T-helper 2 cell treated with Interferon-gamma antibody and Interleukin-4, amounts not matched to agents 5 μg/mL and 100 μg/mL, for 36 hours (primary cell): ENCODE results near the gene CTNNA2.

Experiments used
- DNase-seq: peaks from one replicate; pipeline ENCODE4 v3.0.0; 2021; ENCODE audit warnings: low spot score
- H3K27ac Mint-ChIP-seq: one replicate; pipeline ENCODE4 v1.8.0; 2021; ENCODE audit warnings: mild to moderate bottlenecking, mixed read lengths
- H3K27me3 Mint-ChIP-seq: one replicate; pipeline ENCODE4 v1.8.0; 2021; ENCODE audit warnings: low read depth, mixed read lengths
- H3K36me3 Mint-ChIP-seq: one replicate; pipeline ENCODE4 v1.8.0; 2021; ENCODE audit warnings: low read depth, mixed read lengths
- H3K4me1 Mint-ChIP-seq: one replicate; pipeline ENCODE4 v1.8.0; 2021; ENCODE audit warnings: low read depth, mixed read lengths
- H3K4me3 Mint-ChIP-seq: one replicate; pipeline ENCODE4 v1.8.0; 2022; ENCODE audit warnings: mild to moderate bottlenecking, moderate library complexity, mixed read lengths
- H3K9me3 Mint-ChIP-seq: one replicate; pipeline ENCODE4 v1.8.0; 2021; ENCODE audit warnings: mixed read lengths

CTNNA2 gene

GRCh38 chr2:79936715-79937114, 423.9 kb downstream of the CTNNA2 start:
- no peaks in the 10 kb centered on the region for H3K36me3 Mint-ChIP-seq
- peaks cover 3% of the 10 kb centered on the region for H3K4me1 Mint-ChIP-seq
- H3K4me3 Mint-ChIP-seq = no peak overlapping the region
- no peak overlapping the region for H3K27ac Mint-ChIP-seq
- DNase-seq = no peak
- H3K27me3 Mint-ChIP-seq = no peaks in the 10 kb centered on the region
- no peaks in the 10 kb centered on the region for H3K9me3 Mint-ChIP-seq

DNA sequence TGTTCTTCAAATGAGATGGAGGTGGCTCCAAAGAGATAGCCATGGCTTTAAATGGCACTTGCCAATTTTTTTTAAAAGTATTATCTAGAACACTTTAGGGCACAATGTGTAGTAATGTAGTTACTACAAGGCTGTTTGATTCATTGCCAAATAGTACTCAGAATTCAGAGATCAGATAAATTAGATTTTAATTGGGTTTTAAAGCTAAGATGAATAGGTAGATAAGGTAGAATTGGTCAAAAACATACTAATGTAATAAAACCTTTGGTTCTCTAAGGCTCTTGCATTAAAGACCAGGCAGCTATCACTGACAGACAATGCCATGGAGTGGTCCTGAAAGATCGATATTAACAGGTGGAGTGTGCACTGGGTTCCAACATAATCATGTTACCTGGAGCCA, 425.8 kb downstream of the CTNNA2 start:
- H3K36me3 Mint-ChIP-seq = no peaks in the 10 kb centered on the region
- no peak overlapping the region for H3K4me3 Mint-ChIP-seq
- H3K9me3 Mint-ChIP-seq = no peaks in the 10 kb centered on the region
- H3K27me3 Mint-ChIP-seq = no peaks in the 10 kb centered on the region
- no peak for DNase-seq
- H3K4me1 Mint-ChIP-seq = peaks cover 3% of the 10 kb centered on the region
- H3K27ac Mint-ChIP-seq = no peak overlapping the region

DNA sequence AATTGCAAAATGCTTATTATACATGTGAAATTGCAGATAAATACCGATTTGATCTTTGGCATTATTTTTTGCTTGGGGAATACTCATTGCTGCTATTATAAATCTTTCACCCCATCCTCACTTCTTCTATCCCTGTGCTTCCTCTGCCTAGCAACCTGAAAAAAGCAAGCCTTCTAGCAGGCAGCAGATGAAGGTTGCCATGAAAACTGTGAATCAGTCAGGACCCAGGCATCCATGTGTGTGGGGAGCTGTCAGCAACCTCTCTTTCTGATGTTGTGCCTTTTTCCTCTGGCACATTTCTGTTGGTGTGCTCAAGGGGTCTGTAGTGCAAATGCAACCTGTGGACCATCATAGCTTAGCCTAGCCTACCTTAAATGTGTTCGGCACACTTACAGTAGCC, 427.5 kb downstream of the CTNNA2 start:
- H3K27me3 Mint-ChIP-seq = no peaks in the 10 kb centered on the region
- no peak for DNase-seq
- H3K4me1 Mint-ChIP-seq = peaks cover 3% of the 10 kb centered on the region
- H3K27ac Mint-ChIP-seq = no peak overlapping the region
- H3K4me3 Mint-ChIP-seq = no peak overlapping the region
- H3K9me3 Mint-ChIP-seq = no peaks in the 10 kb centered on the region
- H3K36me3 Mint-ChIP-seq = no peaks in the 10 kb centered on the region

GRCh38 chr2:79941179-79941578, 428.3 kb downstream of the CTNNA2 start:
- Mint-ChIP-seq H3K4me1 (peaks cover 2% of the 10 kb centered on the region), H3K9me3 (no peaks in the 10 kb centered on the region), H3K27ac (no peak overlapping the region), H3K27me3 (no peaks in the 10 kb centered on the region), H3K36me3 (no peaks in the 10 kb centered on the region), H3K4me3 (no peak overlapping the region)
- no peak for DNase-seq

DNA sequence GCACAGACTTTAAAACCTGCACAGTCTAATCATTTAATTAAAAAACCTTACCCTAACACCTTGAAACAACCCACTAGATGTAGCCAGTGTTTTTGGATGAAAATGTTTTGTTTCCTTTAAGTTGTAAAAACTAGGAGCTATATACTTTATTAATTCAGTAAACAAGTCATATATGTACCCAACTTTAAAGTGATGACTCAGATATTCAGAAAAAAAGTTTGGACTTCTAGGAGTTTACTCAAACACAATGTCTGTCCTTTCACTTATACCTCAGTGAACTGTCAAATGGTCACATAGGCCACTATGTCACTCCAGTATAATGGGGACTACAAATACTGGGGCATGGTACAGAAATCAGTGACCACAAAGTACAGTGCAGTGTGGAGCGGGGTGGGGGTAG, 431.4 kb downstream of the CTNNA2 start:
- Mint-ChIP-seq H3K4me1 (no peaks in the 10 kb centered on the region), H3K4me3 (no peak overlapping the region), H3K27ac (no peak overlapping the region), H3K9me3 (no peaks in the 10 kb centered on the region), H3K27me3 (no peaks in the 10 kb centered on the region), H3K36me3 (no peaks in the 10 kb centered on the region)
- no peak for DNase-seq

GRCh38 chr2:79945653-79946445, 433.0 kb downstream of the CTNNA2 start:
- Mint-ChIP-seq H3K4me1 (no peaks in the 10 kb centered on the region), H3K4me3 (no peak overlapping the region), H3K27ac (no peak overlapping the region), H3K27me3 (no peaks in the 10 kb centered on the region), H3K9me3 (no peaks in the 10 kb centered on the region), H3K36me3 (no peaks in the 10 kb centered on the region)
- DNase-seq = no peak

GRCh38 chr2:79947751-79948150, 434.9 kb downstream of the CTNNA2 start:
- Mint-ChIP-seq H3K4me1 (no peaks in the 10 kb centered on the region), H3K27me3 (no peaks in the 10 kb centered on the region), H3K36me3 (no peaks in the 10 kb centered on the region), H3K27ac (no peak overlapping the region), H3K9me3 (no peaks in the 10 kb centered on the region), H3K4me3 (no peak overlapping the region)
- no peak for DNase-seq

DNA sequence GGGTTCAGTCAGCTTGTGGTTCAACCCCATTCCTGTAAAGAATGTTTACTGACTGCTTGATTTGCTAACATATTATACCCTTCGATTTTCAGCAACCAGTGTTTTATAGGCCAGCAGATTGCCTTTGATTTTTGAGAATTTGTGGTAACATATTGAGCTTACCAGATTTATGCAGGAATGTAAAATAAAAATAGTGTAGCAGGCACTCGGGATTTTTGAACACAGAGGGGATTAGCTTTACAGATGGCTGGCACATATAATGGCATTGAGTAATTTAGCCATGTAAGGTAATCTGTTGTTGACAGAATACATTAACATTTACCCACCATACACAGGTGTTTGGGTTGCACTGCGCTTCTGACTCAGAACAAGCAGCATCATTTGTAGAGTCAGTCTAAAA, 437.7 kb downstream of the CTNNA2 start:
- no peak for DNase-seq
- Mint-ChIP-seq H3K4me3 (no peak overlapping the region), H3K9me3 (no peaks in the 10 kb centered on the region)

DNA sequence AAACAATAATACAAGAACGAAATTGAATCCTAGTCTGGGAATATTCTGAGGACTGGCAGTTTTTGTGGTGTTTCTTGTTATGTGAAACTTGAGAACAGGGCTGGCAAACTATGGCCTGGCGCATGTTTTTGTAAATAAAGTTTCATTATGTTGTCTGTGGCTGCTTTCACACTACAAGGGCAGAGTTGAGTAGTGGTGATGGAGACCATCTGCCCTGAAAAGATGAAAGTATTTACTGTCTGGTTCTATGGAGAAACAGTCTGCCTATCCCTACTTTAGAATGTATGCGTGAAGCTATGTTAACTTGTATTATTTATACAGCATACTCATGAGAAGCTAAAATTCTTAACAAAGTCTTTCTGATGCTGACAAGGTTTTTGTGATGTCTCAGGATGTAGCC, 439.8 kb downstream of the CTNNA2 start:
- no peaks in the 10 kb centered on the region for H3K36me3 Mint-ChIP-seq
- H3K4me1 Mint-ChIP-seq = no peaks in the 10 kb centered on the region
- no peak overlapping the region for H3K4me3 Mint-ChIP-seq
- H3K27me3 Mint-ChIP-seq = no peaks in the 10 kb centered on the region
- H3K27ac Mint-ChIP-seq = no peak overlapping the region
- DNase-seq = no peak
- no peaks in the 10 kb centered on the region for H3K9me3 Mint-ChIP-seq

More for the DNA sequence above, 437.7 kb downstream of the CTNNA2 start:
- no peak overlapping the region for H3K27ac Mint-ChIP-seq
- no peaks in the 10 kb centered on the region for H3K36me3 Mint-ChIP-seq
- no peaks in the 10 kb centered on the region for H3K27me3 Mint-ChIP-seq
- H3K4me1 Mint-ChIP-seq = no peaks in the 10 kb centered on the region

DNA sequence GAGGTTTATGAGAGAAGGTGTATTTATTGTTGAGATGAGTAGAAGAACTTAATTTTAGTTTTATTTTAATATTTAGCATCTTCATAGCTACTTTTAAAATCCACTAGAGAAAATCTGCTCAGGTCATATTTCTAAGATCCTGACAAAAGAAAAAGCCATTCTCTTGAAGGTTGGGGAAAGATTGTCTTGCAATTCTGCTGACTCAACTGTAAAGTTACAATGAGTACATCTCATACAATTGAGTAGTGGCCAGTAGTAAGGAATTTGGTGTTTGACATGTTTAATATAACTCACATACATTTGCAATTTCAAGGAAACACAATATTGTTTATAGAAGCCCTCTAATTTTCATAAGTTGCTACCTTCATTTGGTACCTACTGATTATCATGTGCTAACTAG, 447.2 kb downstream of the CTNNA2 start:
- no peak overlapping the region for H3K27ac Mint-ChIP-seq
- no peak for DNase-seq
- no peak overlapping the region for H3K4me3 Mint-ChIP-seq
- no peaks in the 10 kb centered on the region for H3K4me1 Mint-ChIP-seq
- H3K9me3 Mint-ChIP-seq = no peaks in the 10 kb centered on the region
- H3K36me3 Mint-ChIP-seq = no peaks in the 10 kb centered on the region
- no peaks in the 10 kb centered on the region for H3K27me3 Mint-ChIP-seq

- H3K9me3 Mint-ChIP-seq = no peaks in the 10 kb centered on the region
- H3K27me3 Mint-ChIP-seq = no peaks in the 10 kb centered on the region
- no peak overlapping the region for H3K27ac Mint-ChIP-seq
- H3K4me1 Mint-ChIP-seq = no peaks in the 10 kb centered on the region
- no peak overlapping the region for H3K4me3 Mint-ChIP-seq
- no peaks in the 10 kb centered on the region for H3K36me3 Mint-ChIP-seq
- no peak for DNase-seq
Observed at GRCh38 chr2:79960519-79960918, 447.7 kb downstream of the CTNNA2 start.

GRCh38 chr2:79964966-79965365, 452.1 kb downstream of the CTNNA2 start:
- Mint-ChIP-seq H3K4me3 (no peak overlapping the region), H3K4me1 (no peaks in the 10 kb centered on the region), H3K9me3 (no peaks in the 10 kb centered on the region), H3K36me3 (no peaks in the 10 kb centered on the region), H3K27ac (no peak overlapping the region), H3K27me3 (no peaks in the 10 kb centered on the region)
- no peak for DNase-seq

GRCh38 chr2:79966369-79966768, 453.5 kb downstream of the CTNNA2 start:
- no peak overlapping the region for H3K4me3 Mint-ChIP-seq
- H3K27ac Mint-ChIP-seq = no peak overlapping the region
- no peaks in the 10 kb centered on the region for H3K4me1 Mint-ChIP-seq
- no peaks in the 10 kb centered on the region for H3K9me3 Mint-ChIP-seq
- H3K27me3 Mint-ChIP-seq = no peaks in the 10 kb centered on the region
- no peak for DNase-seq
- H3K36me3 Mint-ChIP-seq = no peaks in the 10 kb centered on the region

- H3K27ac Mint-ChIP-seq = no peak overlapping the region
- H3K27me3 Mint-ChIP-seq = no peaks in the 10 kb centered on the region
- H3K36me3 Mint-ChIP-seq = no peaks in the 10 kb centered on the region
- H3K4me3 Mint-ChIP-seq = no peak overlapping the region
- H3K9me3 Mint-ChIP-seq = no peaks in the 10 kb centered on the region
- H3K4me1 Mint-ChIP-seq = no peaks in the 10 kb centered on the region
- DNase-seq = no peak
Observed at GRCh38 chr2:79966882-79967281, 454.0 kb downstream of the CTNNA2 start.

DNA sequence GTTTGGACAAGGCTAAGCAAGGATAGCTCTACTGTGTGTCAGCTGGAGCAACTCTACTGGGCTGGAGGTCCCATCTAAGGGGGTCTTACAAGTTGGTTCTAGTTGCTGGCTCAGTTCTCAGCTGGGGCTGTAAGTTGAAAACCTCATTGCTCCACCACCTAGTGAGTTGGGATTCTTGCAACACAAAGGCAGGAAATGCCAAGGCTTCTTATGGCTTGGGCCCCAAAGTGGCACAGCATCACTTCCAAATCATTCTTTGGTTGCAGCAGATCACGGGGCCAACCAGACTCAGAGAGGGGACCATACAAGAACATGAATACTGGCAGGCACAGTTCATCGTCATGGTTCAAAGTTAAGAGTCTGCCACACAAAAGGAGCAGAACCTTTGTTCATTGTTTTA, 459.0 kb downstream of the CTNNA2 start:
- no peaks in the 10 kb centered on the region for H3K36me3 Mint-ChIP-seq

More for the DNA sequence above, 459.0 kb downstream of the CTNNA2 start:
- H3K4me1 Mint-ChIP-seq = no peaks in the 10 kb centered on the region
- H3K27ac Mint-ChIP-seq = no peak overlapping the region
- H3K4me3 Mint-ChIP-seq = no peak overlapping the region
- no peak for DNase-seq
- H3K27me3 Mint-ChIP-seq = no peaks in the 10 kb centered on the region
- H3K9me3 Mint-ChIP-seq = no peaks in the 10 kb centered on the region
